A549 treated with CORT108297 at 1 μM for 4 hours (cell line): ENCODE data around the gene KHNYN. TPM values are rescaled to one million over a fixed set of nuclear protein-coding genes. Genes with fewer than 3 reads are reported as not detected.

ENCODE experiments used
- total RNA-seq: library from RNA; stranded (reverse); fragments of 200-300 nt; extraction: Qiagen RNA extraction; gene quantifications from 5 replicates; pipeline ENCODE4 v1.2.3, GENCODE V29; 2022

KHNYN gene
- 23.0 to 32.2 TPM (median 27.1 TPM) in 5 replicates for total RNA-seq

DNA sequence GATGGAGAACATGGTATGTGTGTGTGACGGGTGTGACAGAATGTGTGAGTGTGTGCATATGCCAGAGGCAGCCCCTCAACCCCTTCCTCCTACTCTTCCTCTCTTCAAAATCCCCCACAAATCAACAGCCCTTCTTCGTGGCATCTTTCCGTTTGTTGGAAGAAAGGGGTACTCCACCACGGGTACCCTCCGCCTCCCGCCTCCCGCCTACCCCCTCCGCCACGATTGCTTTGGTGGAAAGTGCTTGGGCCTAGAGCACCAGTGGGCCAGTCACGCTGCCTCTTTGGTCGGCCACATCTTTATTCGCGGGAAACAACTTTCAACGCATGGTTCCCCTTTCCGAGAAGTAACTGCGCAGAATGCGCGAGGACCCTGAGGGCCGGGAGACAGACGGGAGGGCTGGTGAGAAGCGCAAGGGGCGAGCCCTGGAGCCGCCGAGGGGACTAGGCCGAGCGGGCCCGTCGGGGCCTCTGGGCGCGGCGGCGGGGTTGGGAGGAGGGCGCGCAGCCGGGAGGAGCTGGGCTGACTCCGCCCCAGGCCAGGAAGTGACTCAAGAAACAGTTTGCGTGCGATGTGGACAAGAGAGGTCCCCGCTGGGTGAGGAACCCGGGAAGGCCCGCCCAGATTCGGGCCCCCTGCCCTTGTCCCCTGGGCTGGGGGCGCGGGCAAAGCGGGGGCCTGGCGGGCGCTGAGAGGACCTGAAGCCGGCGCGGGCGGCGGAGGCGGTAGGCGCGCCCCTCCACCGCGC is at the start of gene KHNYN, which contains the start of gene CBLN3:
Gene KHNYN, plus strand, starts transcription at position 560 of the 748 bp plus-strand sequence. CDS start 777 bp downstream, outside the sequence.
Gene CBLN3, minus strand, starts transcription at position 274 of the 748 bp plus-strand sequence. CDS start 614 bp downstream, outside the sequence.

DNA sequence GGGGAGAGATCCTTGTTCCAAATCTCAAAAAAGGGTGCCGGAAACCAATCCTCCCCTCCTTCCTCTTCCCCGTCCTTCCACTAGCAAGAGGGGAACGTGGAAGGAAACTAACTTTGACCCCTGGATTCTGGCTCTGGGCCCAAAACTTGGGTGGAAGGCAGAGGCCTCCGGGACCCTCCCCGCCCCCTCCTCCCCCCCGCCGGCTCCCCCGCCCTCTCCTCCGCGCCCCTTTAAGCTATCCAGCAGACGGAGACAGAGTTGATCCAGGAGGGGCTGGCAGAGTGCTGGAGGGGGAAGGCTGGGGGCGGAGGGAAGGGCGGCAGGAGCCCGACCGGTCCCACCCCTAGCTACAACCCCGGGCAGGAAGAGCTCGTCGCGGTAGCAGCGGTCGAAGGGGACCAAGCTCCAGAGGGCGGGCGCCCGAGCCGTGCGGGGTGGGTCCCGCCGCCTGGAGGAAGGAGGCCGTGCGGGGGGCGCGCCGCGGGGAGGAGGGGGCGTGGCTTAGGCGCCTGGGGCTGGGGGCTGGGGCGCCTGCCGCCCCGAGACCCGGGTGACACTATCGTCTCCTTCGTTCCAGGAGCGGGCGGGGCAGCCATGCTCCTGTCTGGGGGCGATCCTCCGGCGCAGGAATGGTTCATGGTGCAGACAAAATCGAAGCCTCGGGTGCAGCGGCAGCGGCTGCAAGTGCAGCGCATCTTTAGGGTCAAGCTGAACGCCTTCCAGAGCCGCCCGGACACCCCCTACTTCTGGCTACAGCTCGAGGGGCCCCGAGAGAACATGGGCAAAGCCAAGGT is 30.9 kb upstream of the KHNYN start, which contains the start of gene NYNRIN:
Gene NYNRIN, plus strand, starts transcription at position 351 of the 794 bp plus-strand sequence. Its CDS starts 244 bp downstream, at position 595.

DNA sequence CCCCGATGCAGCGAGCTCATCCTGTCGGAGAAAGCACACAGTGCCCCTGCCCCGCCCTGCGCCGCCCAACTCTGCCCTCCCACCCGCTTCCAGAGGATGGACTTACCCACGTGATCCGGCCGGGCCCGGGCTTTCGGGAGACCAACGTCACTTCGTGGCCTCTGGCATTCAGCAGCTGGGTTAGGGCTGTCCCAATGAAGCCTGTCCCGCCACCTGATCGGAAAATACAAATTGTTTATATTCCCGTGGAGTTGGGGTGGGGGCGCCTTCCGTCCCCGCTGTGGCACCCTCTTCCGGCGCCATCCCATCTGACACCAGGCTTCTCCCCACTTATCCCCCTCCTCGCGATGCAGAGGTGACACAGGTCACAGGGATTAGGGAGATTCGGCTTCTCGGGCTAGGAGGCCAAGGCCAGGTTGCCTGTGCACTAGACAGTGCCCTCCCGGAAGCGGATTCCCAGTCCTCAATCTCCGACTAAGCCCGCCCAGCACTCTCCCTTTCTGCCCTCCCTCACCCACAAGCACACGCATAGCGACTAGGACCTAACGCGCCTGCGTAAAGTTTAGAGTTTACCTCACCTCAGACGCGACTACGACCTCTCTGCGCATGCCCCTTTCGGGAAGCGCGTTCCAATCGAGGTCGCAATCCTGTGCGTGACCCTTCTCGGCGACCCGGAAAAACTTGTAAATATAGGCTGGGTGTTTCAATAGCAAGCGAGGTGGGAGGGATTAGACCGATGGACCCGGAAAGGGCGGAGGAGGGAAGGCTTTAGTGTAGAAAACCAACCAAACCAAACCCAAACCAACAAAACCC is 12.7 kb downstream of the KHNYN start, which contains the start of gene SDR39U1:
Gene SDR39U1, minus strand, starts transcription at position 537 of the 813 bp plus-strand sequence. Its CDS starts 7 bp downstream, at position 530.

Other genes with a start within 250 kb of the KHNYN start
- gene IPO4, start 241.1 kb upstream of the KHNYN start, total RNA-seq, result 78.9 to 89.8 TPM (median 88.2 TPM) in 5 replicates
- 62.6 to 70.9 TPM (median 69.7 TPM) in 5 replicates for gene TM9SF1, start 234.5 kb upstream of the KHNYN start, total RNA-seq
- not detected in 5 replicates for gene TSSK4, start 224.3 kb upstream of the KHNYN start, total RNA-seq
- 75.4 to 107 TPM (median 77.3 TPM) in 5 replicates for gene CHMP4A, start 216.5 kb upstream of the KHNYN start, total RNA-seq
- gene MDP1, start 213.9 kb upstream of the KHNYN start, total RNA-seq, result 30.3 to 32.5 TPM (median 31.5 TPM) in 5 replicates
- 441 to 466 TPM (median 453 TPM) in 5 replicates for gene NEDD8, start 197.6 kb upstream of the KHNYN start, total RNA-seq
- gene GMPR2, start 197.0 kb upstream of the KHNYN start, total RNA-seq, result 55.1 to 62.8 TPM (median 56.6 TPM) in 5 replicates
- gene TINF2, start 187.3 kb upstream of the KHNYN start, total RNA-seq, result 34.5 to 39.1 TPM (median 37.5 TPM) in 5 replicates
- 0.65 to 1.3 TPM (median 1.1 TPM) in 5 replicates for gene TGM1, start 166.8 kb upstream of the KHNYN start, total RNA-seq
- 14.9 to 18.6 TPM (median 18.0 TPM) in 5 replicates for gene RABGGTA, start 158.4 kb upstream of the KHNYN start, total RNA-seq
- gene DHRS1, start 130.2 kb upstream of the KHNYN start, total RNA-seq, result 11.3 to 14.7 TPM (median 12.9 TPM) in 5 replicates
- gene NOP9, start 130.1 kb upstream of the KHNYN start, total RNA-seq, result 14.5 to 19.5 TPM (median 17.5 TPM) in 5 replicates
- 0.18 to 0.66 TPM (median 0.20 TPM) in 5 replicates for gene CIDEB, start 122.0 kb upstream of the KHNYN start, total RNA-seq
- gene LTB4R2, start 119.8 kb upstream of the KHNYN start, total RNA-seq, result 2.2 to 6.0 TPM (median 5.7 TPM) in 5 replicates
- 3.7 to 7.0 TPM (median 6.4 TPM) in 5 replicates for gene LTB4R, start 118.5 kb upstream of the KHNYN start, total RNA-seq
- not detected in 5 replicates for gene ADCY4, start 94.9 kb upstream of the KHNYN start, total RNA-seq
- not detected in 5 replicates for gene RIPK3, start 90.0 kb upstream of the KHNYN start, total RNA-seq
- gene NFATC4, start 61.8 kb upstream of the KHNYN start, total RNA-seq, result 0.10 to 0.41 TPM (median 0.23 TPM) in 5 replicates
- 0.15 to 0.25 TPM (median 0.21 TPM) in 5 replicates for gene NYNRIN, start 31.0 kb upstream of the KHNYN start, total RNA-seq
- gene CBLN3, start 286 bp upstream of the KHNYN start, total RNA-seq, result 0.81 to 1.5 TPM (median 1.4 TPM) in 5 replicates
- 42.4 to 55.2 TPM (median 51.6 TPM) in 5 replicates for gene SDR39U1, start 12.8 kb downstream of the KHNYN start, total RNA-seq
- gene CMA1, start 78.3 kb downstream of the KHNYN start, total RNA-seq, result not detected in 5 replicates
- gene CTSG, start 146.3 kb downstream of the KHNYN start, total RNA-seq, result not detected in 5 replicates
- not detected in 5 replicates for gene GZMH, start 179.7 kb downstream of the KHNYN start, total RNA-seq
- gene GZMB, start 204.2 kb downstream of the KHNYN start, total RNA-seq, result not detected in 5 replicates